HG02885 (cell line): ENCODE measurements around the gene FCN2.

Experiments used
- ATAC-seq: cut with Tn5 transposase; IDR thresholded peaks from one replicate; pipeline ENCODE4 v1.9.1; 2021; ENCODE audit warnings: mild to moderate bottlenecking; ENCODE audit not compliant: unreplicated experiment, poor library complexity

The FCN2 gene

DNA sequence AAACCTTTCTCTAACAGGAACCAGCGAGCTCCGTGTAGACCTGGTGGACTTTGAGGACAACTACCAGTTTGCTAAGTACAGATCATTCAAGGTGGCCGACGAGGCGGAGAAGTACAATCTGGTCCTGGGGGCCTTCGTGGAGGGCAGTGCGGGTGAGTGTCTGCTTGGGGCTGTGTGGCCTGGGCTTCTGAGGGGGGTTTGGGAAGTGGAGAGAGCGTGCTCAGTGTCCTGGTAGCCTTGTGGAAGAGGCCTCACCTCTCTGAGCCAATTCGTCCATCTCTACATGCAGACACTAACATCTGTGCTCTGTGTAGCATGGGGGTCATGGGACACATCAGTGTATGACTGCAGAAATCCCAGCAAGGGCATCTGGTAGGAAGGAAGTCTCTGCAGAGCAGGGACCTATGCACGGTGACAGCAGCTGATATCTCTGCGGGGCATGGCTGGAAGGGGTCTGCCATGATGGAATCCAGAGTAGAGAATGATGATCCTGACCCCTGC lies 5.9 kb downstream of the FCN2 start:
- ATAC-seq = no peak

- ATAC-seq = no peak
Observed at GRCh38 chr9:134887219-134887618, 6.6 kb downstream of the FCN2 start.

DNA sequence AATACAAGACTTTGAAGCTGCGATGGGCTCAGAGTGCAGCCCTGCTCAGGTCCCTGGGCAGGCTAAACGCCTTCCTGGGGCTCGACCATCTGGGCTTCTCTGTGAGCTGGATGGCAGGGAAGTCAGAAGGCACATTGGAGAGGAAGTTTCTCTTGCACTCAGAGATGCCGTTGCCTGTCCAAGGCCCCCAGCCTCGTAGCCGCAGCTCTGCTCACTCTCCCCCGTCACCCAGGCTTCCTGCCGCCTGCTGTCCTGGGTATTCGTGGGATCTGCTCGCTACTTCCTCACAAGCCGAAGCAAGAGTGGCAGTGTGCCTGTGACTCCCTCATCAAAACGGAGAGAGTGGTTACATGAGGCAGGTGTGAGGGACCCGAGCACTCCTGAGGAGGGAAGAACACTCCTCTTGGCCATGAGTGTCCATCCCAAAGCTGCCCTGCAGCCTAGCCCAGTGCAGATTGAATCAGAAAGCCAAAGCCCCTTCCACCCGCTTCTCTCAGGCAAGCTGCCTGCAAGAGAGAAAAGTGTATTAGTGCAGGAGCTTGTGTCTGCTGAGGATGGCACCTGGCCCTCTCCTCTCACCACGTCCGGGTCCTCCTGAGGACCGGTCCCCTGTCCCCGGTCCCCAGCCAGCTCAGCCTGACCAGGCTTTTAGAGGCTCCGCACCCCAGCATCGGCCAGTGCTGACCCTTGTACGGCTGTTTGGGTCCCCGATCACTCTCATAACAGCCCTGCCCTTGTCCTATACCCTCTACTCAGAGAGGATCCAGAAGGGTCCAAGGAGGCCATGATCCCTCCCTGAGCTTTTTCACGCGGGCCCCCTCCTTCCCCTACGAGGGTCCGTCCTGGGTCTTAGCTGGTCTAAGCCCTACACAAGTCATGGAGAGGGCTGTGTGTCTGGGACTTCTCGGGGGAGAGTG lies 7.3 kb downstream of the FCN2 start:
- ATAC-seq = no peak

GRCh38 chr9:134888603-134889190 lies 8.1 kb downstream of the FCN2 start:
- ATAC-seq = no peak

- ATAC-seq = no peak
Observed at GRCh38 chr9:134889386-134890154, 9.0 kb downstream of the FCN2 start.

GRCh38 chr9:134890155-134890495 lies 9.5 kb downstream of the FCN2 start:
- ATAC-seq = no peak

GRCh38 chr9:134891053-134891452 lies 10.4 kb downstream of the FCN2 start:
- no peak for ATAC-seq

- ATAC-seq = no peak
Observed at GRCh38 chr9:134891713-134892112, 11.1 kb downstream of the FCN2 start.

DNA sequence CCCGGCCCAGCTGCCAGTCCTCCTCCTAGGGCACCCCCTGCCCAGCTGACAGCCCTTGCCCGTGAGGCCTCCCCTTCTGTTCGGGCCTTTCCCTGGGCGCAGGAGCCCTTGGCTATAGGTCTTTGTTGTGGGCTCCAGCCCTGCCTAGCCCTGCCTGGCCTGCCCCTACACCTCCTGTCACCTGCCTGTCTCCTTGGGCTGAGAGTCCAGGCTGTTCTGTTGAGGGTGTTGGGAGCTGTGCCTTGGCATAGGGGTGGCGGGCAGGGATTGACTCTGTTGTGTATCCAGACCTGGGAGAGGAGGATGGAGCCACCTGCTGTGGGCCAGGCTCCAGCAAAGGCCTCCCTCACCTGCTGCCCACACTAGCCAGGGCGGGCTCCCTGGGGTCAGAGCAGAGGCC lies 11.6 kb downstream of the FCN2 start:
- no peak for ATAC-seq

- ATAC-seq = no peak
Observed at GRCh38 chr9:134892820-134893420, 12.3 kb downstream of the FCN2 start.

- no peak for ATAC-seq
Observed at GRCh38 chr9:134894136-134894860, 13.7 kb downstream of the FCN2 start.

GRCh38 chr9:134895097-134895496 lies 14.5 kb downstream of the FCN2 start:
- no peak for ATAC-seq

GRCh38 chr9:134895567-134895907 lies 14.9 kb downstream of the FCN2 start:
- no peak for ATAC-seq

GRCh38 chr9:134895908-134896833 lies 15.6 kb downstream of the FCN2 start:
- no peak for ATAC-seq

DNA sequence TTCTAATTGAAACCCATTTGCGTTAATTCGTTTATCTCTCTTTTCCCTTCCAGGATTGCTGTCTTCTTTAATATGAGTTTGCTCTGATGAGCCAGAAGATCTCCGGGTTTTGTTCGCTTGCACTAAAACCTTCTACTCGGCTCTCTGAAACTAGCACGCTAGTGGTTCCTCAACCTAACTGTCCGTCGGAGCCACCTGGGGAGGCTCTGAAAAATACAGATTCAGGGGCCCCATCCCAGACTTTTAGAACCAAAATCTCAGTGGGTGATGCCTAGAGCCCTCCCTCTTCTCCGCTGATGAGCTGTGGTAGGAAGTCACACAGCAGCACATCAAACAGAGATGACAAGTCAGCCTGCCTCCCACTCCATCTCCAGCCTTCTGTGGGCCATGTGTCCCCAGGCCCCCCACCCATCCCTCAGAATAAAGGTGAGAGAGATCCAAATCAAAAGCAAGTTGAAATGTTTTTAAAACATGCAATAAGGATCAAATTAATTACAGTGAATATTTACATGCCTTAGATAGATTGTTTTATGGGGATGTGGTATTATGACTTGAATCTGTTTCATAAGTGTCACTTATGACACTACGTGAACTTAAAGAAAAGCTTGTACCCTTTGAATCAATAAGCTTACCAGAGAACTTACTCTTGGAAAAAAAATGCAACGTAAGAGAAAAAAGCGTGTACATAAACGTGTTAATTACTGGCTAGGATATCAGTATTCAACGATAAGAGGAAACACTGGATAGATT lies 16.4 kb downstream of the FCN2 start:
- no peak for ATAC-seq

DNA sequence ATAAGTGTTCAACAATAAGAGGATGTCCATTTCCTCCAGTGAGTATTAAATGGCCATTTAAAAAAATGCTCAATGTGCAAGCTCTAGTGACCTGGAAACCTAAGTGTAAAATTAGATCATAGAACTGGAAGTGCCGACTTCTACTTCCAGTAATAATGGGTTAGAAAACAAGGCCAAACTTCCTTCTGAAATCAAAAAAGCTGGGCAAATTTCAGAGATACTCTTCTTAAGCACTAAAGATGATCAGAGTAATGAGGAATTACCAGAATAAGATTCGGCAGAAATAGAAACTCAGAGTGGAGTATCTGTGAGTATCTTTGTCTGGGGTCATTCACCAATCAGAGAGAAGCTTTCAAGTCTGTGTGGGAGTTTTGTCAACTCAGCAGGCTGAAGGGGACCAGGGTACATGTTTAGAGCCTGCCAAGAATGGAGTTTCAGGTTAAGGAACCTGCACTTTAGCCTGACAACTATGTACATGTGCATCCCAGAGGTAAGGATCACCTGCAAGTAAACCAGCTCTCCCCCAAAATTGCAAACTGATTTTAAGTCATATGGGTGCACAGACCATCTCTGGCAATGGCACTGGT lies 17.1 kb downstream of the FCN2 start:
- no peak for ATAC-seq

- ATAC-seq = no peak
Observed at GRCh38 chr9:134898319-134898718, 17.7 kb downstream of the FCN2 start.

DNA sequence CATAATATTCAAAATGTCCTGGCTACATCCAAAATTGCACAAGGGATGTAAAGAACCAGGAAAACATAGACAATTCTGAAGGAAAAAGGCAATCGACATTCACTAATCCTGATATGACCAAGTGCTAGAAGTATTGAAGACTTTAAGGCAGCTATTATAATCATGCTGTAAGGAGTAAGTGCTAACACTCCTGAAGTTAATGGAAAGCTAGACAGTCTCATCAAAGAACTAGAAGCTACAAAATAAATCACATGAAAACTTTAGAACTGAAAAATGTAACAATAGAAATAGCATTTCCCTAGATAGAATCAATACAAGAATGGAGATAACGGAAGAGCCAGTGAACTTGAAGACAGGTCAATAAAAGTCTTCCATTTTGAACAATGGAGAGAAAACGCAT lies 18.6 kb downstream of the FCN2 start:
- ATAC-seq = no peak
